ENCODE measurements around the gene TSPYL1.

The TSPYL1 gene

DNA sequence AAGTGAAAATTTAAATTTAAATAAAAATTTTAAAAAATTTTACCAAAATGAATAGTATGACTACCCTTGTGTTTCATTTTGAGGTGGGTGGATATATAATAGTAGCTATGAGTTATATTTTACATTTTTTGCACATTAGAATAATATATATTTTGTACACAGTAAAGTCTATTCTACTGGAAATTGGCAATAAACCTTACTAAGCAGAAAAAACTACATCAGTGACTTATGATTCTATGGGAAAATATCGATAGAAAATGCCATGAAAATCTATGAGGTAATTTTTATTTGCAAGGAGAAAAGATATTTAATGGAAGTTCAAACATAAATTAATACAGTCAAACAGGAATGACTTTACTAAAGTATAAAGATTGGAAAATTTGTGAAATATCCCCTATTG lies 23.0 kb downstream of the TSPYL1 start:
- no peak for DNase-seq

DNA sequence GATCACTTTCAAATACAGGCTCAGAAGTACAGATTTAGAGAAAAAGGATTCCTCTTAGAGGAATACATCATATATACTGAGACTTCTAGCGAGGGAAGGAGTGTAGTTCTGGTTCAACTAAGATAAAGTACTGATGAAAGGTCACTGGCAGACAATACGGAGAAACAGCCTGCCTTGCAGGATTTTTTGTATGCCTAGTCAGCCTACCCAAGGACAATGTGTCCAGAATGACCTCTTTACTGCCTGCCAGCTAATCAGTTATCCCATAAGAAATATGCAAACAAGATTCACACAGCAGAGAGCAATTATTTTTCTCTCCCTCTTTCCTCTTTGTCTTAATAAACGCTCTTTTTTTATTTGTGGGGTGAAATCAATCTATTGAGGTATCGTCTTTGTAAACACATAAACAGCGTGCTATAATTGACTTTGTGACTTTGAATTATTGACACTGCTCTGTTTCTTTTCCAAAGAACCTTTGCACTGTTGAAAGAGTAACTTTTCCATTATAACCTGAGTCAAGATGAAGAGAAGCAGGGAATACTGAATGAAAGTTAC lies 24.4 kb downstream of the TSPYL1 start:
- DNase-seq, result no peak

DNA sequence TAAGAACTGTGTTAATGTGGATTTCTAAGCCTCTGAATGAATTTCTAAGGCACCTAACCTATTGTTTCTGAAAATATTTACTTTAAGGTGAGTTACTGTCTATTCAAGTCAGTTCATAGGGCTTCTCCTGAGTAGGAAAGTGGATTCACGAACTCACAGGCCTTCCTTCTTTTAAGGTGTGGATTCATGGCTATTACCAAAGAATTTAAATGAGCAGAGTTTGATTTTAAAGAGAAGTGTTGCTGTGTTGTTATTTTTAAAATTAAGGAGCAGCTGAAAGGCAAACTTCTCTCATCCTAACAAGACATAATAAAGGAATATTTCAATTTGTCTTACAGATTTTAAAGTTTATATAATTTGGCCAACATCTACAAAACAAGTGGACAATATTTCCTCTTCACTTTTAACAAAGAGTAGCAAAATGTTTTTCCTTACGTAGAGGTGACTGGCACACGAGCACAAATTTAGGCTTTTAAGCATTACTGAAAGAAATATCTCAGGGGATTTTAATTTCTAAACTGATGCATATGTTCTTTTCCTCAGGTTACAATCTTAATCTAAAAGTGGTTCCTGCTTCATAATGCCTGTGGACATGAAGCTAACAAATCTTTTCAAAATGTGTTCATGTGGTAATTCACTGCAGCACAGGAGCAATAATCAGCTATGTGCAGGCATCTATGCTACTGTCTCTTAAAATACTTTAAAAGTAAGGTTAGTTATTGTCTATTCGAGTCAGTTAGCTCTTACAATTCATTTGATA lies 25.3 kb downstream of the TSPYL1 start:
- DNase-seq, result no peak

DNA sequence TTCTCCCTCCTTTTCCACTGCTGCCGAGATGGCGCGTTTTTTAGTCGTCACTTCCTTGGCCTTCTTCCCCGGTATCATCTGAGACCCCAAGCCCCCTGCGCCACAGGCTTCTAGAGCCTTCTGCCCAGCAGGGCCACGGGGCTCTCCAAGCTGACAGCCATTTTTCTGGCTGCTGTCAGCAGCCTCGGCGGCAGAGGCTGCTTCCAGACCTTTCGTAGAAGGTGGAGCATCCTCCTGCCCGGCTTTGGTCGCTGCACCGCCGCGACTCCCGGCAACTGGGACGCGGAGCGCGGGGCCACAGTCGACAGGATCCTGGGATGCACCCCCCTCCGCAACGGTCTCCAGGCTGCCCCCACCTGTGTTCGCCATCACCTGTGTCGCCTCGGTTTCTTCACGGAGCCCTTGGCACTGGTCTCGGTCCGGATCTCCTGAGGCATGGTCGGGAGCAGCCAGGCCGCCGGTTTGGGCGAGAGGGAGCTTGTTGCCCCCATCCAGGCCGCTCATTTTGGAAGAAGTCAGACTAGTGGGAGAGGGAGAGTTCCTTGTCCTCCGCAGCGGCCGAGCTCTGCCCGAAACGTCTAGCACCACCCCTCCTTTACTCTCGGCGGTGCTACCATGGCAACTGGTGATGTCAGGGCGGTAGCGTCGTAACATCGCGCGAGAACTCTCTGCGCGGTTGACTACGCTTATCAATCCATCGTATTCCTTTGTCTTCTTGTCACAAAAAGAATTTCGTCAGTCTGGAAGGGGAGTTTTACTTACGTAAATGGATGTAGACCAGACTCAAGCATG lies 26.0 kb downstream of the TSPYL1 start, which contains the start of gene TSPYL4:
Gene TSPYL4 (minus strand): TSS at position 571 of the 792 bp plus-strand sequence. CDS start 67 bp downstream, at position 504.
- DNase-seq, result peak in 13 of 14 donors; percentile 40 to 95 (median 84)

DNA sequence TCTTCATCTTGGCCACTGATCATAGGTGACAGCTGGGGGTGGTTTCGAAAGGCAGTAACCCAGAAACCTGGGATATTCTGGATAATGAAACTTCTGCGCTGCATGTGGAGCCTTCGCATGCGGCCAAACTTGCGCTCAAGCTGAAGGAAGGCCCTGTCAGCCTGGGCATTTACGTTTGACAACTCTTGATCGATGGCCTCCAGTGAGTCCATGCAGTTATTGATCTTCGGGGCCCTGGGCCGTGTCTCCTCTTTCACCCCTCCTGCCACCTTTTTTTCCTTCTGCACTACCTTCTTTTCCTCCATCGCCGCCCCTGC lies 26.6 kb downstream of the TSPYL1 start:
- no peak for DNase-seq

DNA sequence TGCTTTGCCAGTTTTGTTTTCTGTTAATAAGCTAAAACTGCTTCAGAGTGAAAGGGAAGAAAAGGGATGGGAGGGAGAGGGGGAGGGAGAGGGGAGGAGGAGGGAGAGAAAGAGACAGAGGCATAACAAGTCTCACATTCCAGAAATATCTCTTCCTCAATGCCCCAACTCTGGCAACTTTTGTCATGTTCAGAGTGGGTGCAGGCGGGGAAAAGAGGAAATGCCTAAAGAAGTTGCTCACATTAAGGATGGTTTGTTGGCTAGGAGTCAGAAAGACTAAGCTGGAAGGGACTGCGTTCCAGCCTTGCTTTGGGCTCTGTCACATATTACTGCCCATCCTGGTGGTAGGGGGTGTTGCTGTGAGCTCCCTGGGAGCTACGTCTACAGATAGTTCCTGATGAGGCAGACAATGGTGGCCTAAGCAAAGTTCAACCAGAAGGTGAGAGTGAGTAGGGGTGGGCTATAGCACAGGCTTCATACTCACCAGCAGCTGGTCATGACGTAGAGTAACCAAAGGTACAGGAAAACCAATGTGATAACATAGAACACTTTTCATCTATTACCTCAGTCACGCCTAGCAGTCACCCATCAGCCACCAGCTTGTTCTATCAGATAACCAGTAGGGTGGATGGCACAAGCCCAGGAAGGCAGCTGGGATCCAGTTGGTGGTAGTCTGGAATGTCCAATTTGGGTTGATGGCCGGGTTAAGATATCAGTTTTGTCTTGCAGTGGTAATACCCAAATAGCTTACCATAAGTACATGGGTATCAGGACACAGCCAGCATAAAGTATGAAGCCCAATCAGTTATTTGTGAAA lies 28.0 kb downstream of the TSPYL1 start:
- DNase-seq, result no peak

DNA sequence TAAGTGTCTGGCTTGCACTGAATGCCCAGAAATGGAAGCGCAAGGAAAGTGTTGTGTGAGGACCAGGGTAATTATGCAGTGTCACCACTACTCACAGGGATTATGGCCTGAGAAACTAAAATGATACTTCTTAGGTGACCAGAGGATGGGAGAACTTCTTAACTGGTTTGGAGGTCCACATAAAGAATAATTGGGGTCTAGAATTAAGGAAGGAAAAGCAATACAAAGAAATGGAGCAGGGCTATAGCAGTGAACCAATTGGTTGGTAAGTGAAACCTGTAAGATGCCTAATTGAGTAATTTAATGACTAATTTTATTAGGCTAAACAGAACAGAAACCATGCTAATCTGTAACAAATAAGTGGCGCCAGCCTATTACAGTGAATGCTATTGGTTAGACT lies 31.2 kb downstream of the TSPYL1 start:
- no peak for DNase-seq

DNA sequence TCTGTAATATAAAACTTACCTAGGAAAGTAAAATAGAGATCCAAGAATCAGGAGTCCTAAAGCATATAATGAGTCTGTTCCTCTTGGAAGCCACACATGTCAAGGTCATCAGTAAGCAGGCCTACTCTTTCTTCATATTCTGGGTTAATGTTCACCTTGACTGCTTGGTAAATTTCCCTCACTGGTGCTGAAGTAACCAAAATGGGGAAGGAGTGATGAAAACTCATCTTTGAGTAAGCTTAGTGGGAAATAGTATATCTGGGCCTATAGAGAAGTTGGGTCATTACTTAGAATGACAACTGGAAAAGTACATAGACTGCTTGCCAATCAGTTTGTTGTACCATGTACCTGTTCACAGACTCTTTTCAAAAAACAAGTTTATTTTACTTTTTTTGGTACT lies 32.4 kb downstream of the TSPYL1 start:
- DNase-seq, result no peak

DNA sequence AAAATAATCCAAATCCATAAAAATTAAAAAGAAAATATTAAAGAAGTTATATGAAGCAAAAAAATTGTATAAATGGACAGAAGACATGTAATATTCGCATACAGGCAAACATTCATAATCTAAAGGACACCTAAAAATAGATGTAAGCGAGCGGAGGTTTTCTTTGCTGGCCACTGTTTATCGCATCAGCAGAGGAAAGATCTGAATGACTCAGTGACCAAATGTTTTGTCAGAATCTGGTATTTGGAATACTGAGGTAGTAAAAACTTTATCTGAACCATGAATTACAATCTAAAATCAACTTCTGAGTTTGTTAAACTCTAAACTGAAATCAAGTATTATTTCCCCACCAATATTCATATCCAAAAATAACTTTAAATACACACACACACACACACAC lies 33.6 kb downstream of the TSPYL1 start:
- no peak for DNase-seq

DNA sequence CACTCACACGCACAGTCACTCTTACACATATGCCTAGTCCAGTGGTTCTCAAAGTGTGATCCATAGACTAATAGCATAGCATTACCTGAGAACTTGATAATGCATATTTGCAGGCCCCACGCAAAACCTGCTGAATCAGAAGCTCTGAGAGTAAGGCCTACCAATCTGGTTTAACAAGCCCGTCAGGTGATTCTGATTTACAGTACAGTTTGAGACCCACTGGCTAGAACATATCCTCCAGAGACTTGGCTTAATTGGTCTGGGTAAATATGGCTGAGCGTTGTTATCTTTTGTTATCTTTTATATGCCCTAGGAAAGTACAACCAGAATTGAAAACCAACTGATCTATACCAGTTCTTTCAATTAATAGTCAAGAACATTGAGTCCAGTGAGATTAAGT lies 35.4 kb downstream of the TSPYL1 start:
- DNase-seq, result no peak

DNA sequence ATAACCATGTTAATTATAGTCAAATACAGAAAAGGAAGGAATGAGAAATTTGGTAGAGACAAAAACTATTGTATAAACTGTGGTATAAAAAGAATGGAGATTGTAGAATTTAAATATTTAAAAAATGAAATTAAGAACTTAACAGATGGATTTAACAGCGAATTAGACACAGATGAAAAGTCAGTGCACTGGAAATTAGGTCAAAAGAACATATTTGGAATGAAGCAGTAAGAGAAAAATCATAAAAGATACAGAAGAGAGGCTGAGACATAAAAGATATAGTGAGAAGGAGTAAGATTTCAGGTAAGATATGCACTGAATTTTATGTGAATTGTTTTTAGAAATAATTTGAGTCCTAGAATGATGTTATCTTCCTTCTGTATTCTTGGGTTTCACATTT lies 39.9 kb downstream of the TSPYL1 start:
- peak in 1 of 14 donors; percentile 57 for DNase-seq

DNA sequence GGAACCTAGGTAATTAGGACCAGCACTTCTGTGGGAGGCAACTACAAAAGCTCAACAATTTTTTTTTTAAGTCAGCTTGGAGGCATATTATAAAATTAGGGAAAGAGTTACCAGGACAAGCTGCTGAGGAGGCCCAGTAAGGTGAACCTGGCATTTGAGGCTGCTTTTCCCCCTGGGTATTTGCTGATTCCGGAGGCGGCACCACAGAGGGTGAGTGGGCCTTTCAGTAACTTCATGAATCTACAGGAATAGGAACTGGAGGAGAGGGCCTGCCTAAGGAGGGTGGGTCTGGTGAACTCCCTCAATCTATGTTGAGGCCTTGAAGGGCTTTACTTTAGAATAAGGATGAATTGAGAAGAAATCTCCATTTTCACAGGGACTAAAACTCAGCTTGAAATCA lies 40.5 kb downstream of the TSPYL1 start:
- DNase-seq, result peak in 1 of 14 donors; percentile 57

DNA sequence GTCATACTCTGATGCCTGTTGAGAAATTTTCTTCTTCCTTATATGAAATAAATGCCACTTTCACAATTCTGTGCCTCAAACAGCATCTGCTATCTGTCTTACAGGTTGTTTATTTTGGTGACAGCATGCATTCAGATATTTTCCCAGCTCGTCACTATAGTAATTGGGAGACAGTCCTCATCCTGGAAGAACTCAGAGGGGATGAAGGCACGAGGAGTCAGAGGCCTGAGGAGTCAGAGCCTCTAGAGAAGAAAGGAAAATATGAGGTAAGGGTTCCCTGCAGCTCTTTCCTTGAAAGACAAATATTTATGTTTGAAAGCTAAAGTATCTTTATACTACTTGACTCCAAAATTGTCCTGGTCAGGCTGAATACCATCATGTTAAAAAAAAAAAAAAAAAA lies 41.6 kb downstream of the TSPYL1 start:
- DNase-seq, result no peak

DNA sequence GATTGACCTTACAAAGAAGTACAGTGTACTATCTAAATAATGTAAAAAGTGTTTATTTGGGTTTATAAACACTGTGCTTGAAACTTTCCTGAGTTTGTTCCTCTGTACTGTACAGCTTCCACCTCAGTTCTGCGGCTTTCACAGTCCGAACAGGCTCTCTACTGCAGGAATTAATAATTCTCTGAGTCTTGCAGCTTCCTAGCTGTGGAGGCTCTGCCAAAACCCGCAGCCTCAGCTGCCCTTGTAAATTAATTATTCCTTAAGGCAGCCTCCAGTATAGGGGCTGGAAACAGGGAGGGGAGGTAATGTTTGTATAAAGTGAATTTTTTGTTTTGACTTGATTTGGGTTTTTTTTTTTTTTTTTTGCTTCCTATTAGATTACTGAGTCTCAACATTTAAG lies 45.0 kb downstream of the TSPYL1 start:
- no peak for DNase-seq

DNA sequence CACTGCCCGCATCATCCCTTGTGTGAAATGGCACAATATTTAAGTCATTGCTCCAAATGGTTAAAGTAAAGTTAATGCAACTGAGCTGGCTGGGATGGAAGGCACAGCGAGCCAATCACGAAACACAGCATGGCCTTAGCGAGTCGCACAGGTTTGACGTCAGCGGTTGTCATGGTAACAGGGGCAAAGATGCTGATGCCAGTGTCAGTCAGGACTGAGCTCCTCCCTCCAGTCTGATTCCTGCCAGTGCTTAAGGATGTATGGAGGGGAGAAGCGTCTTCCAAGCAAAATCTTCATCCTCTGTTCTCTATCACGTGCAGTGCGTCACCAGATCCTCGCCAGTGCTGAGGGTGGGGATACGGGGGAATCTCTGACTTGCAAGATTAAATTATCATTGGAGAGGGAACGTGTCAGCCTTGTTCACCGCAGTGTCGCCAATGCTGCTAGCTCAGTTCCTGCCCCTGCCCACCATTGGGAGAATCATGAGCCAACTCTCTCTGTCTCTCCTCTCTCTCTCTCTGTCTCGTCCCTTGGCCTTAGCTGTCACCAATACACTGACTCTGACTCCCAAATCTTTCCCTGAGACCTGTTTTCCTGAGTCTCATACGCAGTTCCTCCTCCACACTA lies 50.3 kb downstream of the TSPYL1 start:
- DNase-seq, result peak in 13 of 14 donors; percentile 28 to 97 (median 78)

All from C1 segment of cervical spinal cord (tissue), 14 donors.